ENCODE results near the gene RASGRP1.
"Not testable (repeated sequence)": the region's sequence is repeated elsewhere in the genome, so short reads cannot be mapped to it uniquely, and the experiment has no call there.

Gene RASGRP1

DNA sequence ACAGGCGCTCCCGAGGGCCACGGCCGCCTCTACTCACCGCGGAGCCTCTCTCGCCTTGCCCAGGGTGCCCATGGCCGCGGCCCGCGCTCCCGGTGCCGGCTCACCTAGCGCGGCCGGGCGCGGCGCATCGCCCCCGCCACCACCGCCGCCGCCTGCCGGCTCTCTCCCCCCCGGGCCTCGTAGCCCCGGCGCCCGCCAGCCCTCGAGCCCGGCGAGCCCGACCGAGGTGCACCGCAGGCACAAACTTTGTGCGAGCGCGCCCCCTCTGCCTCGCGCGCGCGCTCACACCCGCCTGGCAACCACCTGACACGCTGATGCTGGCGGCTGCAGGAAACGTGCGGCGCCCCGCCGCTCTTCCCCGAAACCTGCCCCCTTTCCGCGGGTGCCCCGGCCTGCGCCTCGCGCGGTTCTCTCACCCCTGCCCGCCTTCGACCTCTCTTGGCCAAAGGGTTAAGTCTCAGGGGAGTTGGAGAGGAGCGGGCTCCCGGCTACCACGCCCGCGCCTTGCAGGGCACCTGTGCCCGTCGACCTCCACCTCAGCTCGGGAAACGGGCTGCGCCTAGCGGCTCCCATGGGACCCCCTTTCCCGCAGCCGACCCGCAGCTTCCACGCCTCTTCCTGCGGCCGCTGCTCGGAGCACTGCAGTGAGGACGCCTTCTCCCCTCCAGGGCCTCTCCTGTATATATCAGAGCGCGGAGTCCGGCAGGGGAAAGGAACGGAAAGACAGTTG lies at the start of gene RASGRP1:
Gene RASGRP1, minus strand, starts transcription at position 258 of the 730 bp plus-strand sequence. Its CDS starts 186 bp downstream, at position 72.
- in situ Hi-C loops (cut with HindIII; ENCODE audit: low sequenced_read_pairs) = no loop called here

DNA sequence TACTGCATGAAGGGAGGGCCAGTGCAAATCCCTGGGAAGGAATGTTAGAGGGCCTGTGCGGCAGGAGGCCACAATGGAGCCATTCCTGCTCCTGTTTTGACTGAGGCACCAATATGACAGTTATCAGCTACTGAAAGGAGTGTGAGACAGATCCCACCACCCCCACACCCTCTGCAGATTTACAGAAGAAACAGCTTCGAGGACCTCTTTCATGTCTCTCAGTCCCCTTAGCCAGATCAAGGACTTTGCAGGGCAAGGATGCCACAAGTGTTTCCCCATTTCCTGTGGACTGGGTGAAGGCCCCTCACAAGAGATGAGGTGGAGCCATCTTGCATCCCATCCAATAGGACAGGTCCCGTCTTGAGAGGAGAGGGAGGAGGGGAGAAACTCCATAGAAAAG lies 48.5 kb upstream of the RASGRP1 start:
- in situ Hi-C loops (cut with HindIII; ENCODE audit: low sequenced_read_pairs) = no loop called here

DNA sequence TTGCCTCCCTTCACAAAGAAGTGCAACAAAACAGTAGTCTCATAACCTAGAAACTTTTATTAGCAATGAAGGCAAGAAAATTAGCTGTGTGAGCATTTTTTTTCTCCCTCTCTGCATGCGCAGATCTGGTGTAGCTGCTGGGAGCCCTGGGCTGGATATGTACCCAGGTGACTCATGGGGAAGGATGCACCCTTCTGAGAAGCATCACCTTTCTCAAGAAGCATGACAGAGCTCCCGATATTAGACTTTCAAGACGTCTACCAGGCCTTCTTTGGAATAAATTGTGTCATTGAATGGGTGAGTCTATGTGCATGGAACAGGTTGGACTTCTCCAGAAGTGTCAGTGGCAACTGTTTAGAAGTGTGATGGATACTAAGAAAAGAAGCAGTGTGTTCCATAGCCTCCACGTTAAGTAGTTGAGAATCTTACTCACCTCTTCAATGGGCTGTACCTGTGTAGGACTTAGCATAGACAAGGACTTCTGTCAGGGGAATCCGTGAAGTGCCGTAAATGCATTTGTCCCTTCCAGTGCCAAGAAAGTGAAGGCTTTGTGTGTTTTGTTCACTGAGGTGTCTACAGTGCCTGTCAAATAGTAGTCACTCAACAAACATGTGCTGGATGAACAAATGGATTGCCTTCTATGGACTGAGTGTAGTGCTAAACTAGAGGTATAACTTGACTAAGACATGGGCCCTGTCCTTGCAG lies 47.7 kb upstream of the RASGRP1 start:
- in situ Hi-C loops (cut with HindIII; ENCODE audit: low sequenced_read_pairs) = no loop called here

DNA sequence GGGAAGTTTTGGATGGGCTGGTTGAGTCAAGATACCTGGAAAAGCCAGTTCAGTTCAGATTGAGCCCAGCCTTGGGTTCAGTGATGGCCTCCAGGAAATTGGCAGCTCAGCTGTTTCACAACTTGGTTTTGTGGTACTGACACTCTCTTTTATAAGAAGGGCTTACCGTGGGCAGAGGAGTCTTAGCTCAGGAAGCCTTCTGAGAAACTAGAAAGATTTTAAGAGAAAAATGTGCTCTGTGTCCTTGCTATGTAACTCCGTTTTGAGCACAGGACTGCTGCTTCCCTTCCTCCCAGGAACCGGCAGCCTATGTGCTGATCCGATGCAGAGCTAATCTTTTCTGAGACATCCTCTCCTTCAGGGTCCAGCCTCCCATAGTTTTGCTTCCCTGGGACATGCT lies 46.6 kb upstream of the RASGRP1 start:
- in situ Hi-C loops (cut with HindIII; ENCODE audit: low sequenced_read_pairs) = no loop called here

DNA sequence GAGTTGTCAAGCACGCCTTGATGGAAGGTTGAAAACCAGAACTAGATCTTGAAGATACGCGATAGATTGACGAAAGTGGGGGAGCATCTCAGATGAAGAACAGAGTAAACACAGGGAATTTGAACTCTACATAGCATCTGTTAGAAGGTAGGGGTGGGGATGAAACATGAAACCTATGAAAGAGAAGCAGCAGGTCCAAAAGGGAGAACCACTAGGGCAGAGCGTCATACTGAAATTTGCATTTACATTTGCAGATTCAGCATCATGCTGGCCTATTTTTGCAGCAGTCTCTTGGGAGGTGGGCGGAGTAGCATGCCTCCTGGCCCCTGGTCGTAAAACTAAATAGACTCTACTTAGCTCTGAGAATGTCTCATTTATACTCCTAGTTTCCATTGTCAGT lies 46.1 kb upstream of the RASGRP1 start:
- in situ Hi-C loops (cut with HindIII; ENCODE audit: low sequenced_read_pairs) = no loop called here

DNA sequence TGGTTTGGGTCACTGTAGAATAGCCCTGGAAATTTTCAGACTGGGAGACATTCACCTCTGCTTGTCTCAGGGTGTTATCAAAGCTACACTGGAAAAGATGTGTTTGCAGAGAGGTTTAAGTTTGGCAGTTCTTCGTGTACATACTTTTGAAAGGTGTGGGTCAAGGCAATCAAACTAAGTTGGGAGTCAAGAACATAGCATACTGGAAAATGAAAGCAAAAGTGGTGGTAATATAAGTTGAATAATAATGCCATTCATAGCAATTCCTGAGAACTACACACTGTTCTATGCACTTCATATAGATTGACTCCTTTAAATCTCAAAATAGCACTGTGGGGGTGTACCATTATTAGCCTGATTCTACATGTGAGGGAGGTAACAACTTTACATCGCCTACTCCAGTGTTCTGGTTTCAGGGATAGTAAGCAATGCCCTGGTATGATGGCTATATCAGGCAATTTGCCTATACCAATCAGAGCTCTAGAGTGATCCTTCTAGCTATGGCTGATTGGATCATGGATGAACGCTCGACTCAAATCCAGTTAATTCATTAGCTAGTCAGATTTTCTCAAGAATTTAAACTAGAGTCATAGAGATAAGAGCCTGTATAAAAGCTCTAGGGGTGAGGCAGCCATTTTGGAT lies 44.6 kb upstream of the RASGRP1 start:
- in situ Hi-C loops (cut with HindIII; ENCODE audit: low sequenced_read_pairs) = no loop called here

DNA sequence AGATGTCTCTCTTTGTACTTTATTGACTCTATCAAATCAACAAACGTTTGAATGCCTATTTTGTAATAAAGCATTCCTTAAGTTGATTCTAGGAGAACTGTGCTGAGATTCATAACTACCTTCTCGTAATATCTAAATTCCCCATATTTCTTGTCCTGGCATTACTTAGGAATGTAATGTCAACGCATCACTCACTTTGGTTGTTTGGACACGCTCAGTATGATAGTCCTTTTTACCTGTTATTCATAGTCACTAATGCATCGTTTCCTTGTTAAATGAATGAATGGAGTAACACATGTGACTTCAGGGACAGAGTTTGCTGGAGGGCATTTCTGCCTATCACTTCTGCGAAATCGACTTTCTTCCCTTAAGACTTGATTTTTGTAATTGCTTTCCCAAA lies 44.1 kb upstream of the RASGRP1 start:
- in situ Hi-C loops (cut with HindIII; ENCODE audit: low sequenced_read_pairs) = no loop called here

DNA sequence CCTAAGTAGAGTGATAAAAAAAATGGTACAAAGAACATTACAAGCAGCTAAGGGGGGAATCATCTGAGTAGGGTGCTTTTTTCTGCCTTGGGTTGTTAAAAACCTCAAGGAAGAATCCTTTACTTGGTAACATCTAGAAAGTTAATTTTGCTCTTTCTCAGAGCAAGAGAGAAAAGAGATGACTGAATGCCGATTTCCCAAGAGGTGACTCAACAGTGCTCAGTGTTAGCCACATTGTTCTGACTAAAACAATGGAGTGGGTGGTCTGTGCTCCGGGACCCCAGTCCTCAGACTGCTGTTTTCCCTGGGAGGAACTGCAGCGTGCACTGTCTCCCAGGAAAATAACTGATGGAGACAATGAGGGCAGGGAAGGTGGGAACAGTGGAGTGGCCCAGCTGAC lies 41.1 kb upstream of the RASGRP1 start:
- in situ Hi-C loops (cut with HindIII; ENCODE audit: low sequenced_read_pairs) = no loop called here

DNA sequence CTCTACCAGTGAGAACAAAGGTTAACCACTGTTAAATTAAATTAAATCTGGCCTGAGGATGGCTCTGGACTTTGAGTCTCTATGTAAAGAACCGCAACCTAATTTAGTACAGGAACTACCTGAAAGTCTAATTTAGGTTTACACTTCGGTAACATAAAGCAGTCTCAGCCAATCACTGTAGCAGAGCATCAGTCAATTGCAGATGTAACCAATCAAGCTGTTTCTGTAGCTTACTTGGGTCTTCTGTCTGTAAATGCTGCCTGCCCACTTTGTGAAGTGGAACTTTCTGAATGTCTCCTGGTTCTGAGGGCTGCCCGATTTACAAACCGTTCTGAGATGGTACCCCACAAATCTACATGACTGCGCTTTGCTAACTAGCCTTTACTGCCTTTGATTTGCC lies 39.1 kb upstream of the RASGRP1 start:
- in situ Hi-C loops (cut with HindIII; ENCODE audit: low sequenced_read_pairs) = no loop called here

DNA sequence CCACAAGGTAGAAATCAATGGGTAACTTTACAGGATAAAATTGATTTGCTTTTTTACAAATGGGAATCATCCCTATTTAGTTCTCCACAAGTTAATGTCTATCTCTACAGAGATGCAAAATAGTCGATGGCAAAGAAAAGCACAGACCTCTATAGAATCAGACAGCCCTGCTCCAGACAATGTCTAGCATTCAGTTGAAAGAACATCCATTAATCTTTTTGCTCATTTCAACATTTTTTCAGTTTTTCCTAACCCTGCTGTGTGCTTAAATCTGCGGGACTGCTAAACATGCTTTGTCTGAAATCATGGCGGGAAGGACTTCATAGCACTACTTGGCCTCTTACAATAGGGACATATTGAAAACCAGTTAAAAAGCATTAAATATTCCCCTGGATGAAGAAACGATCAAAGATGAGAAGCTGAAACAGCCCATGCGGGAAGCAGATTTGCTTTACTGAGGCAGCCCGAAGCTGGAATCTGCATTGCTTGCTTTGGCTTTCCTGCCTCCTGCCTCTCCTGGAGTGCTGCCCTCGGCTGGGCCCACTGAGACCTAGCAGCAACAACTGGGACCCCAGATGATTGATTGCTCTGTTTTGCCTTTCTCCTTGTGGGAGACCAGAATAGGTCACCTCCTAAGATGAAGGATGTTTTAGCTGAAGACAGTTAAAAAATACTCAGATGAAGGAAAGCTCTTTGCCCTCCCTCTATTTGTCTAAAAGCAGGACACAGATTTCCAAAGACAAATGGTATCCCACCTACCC lies 38.5 kb upstream of the RASGRP1 start:
- in situ Hi-C loops (cut with HindIII; ENCODE audit: low sequenced_read_pairs) = no loop called here

DNA sequence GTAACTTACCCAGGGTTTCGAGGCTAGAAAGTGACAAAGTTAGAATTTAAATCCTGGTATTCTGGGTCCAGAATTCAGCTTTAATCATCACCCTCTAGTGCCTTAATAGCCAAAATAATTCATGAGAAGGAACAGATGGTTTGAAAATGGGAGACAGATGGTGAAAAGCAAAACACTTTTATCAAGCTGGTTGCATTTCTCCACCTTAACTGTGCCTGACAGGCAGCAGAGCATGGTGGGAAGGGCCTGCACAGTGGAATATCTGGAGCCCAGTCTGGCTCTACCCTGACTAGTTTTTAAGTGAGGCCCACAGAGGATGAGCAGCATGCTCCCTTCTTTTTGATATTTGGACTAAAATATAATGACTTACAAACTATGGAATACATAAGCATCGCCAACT lies 35.6 kb upstream of the RASGRP1 start:
- in situ Hi-C loops (cut with HindIII; ENCODE audit: low sequenced_read_pairs) = no loop called here

DNA sequence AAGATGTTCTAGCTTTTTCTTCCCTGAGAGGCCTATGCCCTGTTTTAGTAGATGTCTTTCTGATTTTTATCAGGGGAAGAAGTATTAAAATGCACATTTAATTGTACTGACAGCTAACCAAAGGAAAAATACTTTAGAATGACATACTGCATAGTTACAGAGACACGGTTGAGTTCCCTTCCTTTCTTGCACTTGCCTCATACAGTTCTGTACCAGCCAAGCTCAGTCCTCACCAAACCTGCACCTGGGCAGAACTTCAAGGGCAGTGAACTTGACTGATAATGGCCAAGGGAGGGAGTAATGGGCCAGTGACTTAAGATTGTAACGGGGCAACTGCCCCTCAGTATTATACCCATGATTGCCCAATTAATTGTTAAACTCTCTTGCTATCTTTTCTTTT lies 34.1 kb upstream of the RASGRP1 start:
- in situ Hi-C loops (cut with HindIII; ENCODE audit: low sequenced_read_pairs) = no loop called here

DNA sequence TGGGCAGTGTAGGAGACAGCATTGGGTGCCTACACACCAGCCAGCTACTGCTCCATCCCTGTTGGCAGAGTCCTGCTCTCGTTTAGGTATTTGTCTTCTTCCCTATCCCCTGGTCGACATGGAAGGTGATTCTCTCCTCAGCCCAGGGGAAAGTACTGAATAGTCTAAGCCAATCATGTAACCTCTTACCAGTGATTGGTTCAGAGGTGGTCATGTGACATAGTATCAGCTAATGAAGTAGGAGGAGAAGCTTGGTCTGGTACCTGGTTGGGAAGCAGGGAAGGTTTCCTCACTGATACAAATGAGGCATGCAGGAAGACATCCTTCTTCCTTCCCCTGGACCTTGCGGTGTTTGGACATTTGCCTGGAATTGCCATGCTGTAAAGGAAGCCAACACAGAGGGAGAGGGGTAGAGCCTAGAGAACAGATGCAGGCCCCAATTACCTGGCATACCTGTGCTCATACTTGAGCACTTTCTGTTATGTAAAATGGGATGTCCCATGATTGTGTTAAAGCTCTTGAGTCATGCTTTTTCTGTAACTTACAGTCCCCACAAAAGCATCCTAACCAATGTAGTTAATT lies 32.7 kb upstream of the RASGRP1 start:
- in situ Hi-C loops (cut with HindIII; ENCODE audit: low sequenced_read_pairs) = no loop called here

DNA sequence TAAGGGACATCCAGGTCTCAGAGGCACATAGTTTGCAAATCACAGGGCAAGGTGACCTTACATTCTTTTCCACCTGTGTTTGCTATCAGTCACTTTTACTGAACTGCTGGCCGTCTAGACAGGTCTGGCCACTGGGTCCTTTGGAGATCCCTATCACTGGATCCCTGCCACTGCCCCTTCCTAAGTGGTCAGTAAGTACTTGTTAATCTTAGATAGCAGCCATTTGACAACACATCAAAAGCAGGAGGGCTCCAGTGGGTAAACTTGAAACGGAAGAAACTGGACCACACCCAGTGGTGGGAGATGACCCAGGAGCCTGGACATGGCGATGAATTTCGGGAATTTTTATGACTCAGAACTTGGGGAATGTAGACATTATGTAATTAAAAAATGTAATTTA lies 28.9 kb upstream of the RASGRP1 start:
- in situ Hi-C loops (cut with HindIII; ENCODE audit: low sequenced_read_pairs) = no loop called here

DNA sequence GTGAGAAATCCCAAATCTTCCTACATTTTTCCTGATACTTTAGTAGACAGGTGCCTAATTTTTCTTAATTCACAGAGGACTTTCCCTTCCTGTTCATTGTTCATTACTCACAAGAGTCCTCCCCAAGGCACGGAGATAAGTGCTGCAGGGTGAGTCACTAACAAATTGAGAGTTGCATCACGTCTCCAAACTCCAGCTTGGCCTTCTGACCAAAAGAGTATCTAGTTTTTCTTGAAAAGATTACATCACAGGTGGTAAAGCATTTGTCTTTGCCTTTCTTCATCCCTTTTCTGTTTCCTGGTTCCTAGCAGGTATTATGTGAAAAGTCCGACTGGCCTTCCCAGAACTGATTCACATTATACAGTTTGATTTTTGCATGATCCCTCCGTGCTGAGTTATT lies 24.9 kb upstream of the RASGRP1 start:
- in situ Hi-C loops (cut with HindIII; ENCODE audit: low sequenced_read_pairs) = no loop called here

DNA sequence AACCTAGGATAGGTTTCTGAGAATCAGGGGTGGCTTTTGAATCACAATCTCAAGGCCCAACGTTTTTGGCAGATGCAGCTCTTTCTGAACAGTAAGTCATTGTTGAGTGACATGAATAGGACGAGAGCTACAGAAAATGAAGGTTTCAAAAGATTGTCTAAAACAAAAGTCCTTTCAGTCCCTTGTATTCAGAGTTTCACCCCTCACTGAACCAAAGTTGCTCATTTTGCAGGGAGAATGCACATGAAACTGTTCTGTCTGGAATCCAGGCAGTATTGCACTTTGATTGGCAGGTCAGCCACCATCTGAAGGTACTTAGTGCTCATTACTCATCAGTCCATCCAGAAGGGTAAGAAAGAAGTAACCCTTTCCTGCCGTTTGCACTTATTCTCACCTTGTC lies 24.1 kb upstream of the RASGRP1 start:
- in situ Hi-C loops (cut with HindIII; ENCODE audit: low sequenced_read_pairs) = no loop called here

DNA sequence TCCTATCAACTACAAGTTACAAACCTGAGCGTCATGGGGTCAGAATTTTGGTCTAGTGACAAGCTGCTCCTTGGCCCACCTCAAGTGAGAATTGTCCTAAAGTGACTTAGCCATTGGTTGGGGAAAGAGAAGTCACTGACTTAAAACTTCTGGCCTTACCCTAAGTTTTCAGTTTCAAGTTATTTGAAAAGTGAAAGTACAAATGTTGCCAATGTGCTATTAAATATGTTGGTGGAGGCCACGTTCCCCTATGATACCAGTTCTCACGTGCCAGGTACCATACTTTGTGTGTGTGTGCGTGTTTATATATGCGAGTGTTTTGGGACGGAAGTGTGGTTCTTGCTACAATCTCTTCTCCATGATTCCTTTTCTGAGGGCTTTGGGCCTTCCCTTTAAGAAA lies 22.6 kb upstream of the RASGRP1 start:
- in situ Hi-C loops (cut with HindIII; ENCODE audit: low sequenced_read_pairs) = no loop called here

DNA sequence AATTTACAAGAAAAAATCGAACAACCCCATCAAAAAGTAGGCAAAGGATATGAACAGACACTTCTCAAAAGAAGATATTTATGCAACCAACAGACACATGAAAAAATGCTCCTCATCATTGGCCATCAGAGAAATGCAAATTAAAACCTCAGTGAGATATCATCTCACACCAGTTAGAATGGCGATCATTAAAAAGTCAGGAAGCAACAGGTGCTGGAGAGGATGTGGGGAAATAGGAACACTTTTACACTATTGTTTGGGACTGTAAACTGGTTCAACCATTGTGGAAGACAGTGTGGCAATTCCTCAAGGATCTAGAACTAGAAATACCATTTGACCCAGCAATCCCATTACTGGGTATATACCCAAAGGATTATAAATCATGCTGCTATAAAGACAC lies 21.4 kb upstream of the RASGRP1 start:
- in situ Hi-C loops (cut with HindIII; ENCODE audit: low sequenced_read_pairs) = not testable (repeated sequence)

DNA sequence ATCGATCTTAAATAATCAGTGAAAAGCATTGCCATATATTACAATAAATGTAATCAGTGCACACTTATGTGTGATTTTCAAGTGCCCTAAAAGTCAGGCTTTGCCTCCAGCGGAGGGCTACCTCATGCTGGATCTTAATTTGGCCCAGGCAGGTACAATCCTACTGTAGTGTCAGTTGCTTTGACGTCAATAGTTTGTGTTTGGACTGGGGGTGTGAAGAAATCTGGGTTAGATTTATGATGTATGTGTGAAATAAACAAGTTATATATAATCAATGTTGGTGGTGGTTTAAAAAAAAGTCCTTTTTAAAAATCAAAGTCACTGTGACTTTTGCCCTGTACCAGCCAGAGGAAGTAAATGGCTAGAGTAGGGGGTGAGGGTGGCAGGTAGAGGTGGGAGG lies 14.0 kb upstream of the RASGRP1 start:
- in situ Hi-C loops (cut with HindIII; ENCODE audit: low sequenced_read_pairs) = no loop called here

DNA sequence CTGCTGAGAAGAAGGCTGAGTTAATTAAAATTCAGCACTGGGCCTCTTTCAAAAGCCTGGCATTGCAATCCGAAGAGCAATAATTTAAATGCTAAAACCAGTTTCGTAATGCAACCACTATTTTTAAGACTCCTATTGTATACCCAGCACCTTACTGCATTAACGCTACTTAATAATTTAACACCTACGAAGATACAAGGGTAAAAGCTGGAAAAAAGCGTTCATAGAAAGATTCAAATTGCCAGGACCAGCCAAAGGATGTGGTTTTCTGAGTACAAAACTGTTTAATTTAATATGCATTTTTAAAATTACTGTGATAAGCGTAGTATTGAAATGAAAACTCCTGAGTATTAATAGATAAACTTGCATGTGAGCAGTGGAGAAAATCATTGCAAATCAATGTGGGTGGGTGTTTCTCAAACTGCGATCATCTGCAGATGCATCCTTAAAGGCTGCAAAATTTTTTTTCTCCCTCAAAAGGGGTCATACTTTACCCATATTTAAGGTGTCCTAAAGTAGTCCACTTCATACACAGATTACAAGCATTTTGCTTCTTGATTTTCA lies 12.9 kb upstream of the RASGRP1 start:
- in situ Hi-C loops (cut with HindIII; ENCODE audit: low sequenced_read_pairs) = no loop called here

DNA sequence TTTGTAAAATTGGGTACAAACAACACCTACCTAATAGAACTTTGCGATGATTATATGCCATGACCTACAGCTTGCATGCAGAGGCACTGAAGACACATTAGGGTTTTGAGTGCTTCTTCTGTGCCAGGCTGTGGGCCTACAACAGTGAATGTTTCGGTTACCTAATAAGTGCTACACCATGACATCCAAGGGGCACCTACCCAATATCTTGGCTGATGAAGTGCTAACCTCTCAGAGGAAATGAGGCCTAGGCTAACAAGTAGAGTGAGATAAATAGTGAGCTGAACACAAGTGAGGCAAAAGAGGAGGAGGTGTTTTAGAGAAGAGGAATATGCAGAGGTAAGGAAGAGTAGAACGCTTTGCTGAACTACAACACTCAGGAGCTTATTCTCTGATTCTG lies 12.2 kb upstream of the RASGRP1 start:
- in situ Hi-C loops (cut with HindIII; ENCODE audit: low sequenced_read_pairs) = no loop called here
